C4-2B (cell line): ENCODE data around the gene TDRD5.

Experiments
- ZFX ChIP-seq: fragments of 450-650 bp; IDR thresholded peaks from 2 replicates; pipeline ENCODE4 v1.6.1; 2017
- TF ChIP-seq, protein P1 (sequence below): fragments of 450-650 bp; conservative IDR thresholded peaks from 2 replicates; pipeline ENCODE4 v1.5.1; 2017; ENCODE audit warnings: mild to moderate bottlenecking

DNA sequence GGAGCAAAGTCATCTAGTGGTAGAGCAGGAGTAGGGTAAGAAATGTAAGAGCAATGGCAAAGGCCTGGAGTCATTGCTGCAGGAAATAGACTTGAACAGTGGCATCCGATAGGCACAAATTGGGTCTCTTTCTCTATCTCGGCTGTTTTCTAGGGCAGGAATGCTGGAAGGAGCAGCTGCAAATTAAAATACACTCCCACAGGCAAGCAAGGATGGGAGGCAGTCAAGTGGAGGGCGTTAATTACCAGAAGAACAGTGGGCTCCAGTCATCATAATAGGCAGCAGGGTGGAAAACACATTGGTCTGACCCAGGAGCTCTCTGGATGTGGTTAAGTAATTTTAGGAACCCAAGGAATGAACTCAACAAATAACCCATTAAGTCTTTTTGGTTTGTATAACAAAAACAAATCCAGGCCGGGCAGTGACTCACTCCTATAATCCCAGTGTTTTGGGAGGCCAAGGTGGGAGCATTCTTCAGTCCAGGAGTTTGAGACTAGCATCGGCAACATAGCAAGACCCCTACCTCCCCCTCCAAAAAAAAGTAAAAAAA is 7.8 kb upstream of the TDRD5 start:
- TF ChIP-seq, protein P1, sequence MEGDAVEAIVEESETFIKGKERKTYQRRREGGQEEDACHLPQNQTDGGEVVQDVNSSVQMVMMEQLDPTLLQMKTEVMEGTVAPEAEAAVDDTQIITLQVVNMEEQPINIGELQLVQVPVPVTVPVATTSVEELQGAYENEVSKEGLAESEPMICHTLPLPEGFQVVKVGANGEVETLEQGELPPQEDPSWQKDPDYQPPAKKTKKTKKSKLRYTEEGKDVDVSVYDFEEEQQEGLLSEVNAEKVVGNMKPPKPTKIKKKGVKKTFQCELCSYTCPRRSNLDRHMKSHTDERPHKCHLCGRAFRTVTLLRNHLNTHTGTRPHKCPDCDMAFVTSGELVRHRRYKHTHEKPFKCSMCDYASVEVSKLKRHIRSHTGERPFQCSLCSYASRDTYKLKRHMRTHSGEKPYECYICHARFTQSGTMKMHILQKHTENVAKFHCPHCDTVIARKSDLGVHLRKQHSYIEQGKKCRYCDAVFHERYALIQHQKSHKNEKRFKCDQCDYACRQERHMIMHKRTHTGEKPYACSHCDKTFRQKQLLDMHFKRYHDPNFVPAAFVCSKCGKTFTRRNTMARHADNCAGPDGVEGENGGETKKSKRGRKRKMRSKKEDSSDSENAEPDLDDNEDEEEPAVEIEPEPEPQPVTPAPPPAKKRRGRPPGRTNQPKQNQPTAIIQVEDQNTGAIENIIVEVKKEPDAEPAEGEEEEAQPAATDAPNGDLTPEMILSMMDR, result no peak
- no peak for TF ChIP-seq ZFX
